Right atrium auricular region (tissue), 2 donors: ENCODE results near the gene MAP2K5. TPM values are rescaled to one million over a fixed set of nuclear protein-coding genes. Genes with fewer than 3 reads are reported as not detected.

Experiments
- DNase-seq: peaks from one replicate; pipeline ENCODE4 v3.0.0-alpha.2; 2019; ENCODE audit warnings: low spot score
- H3K27ac ChIP-seq, 2 donors: fragments of 200-600 bp; sonication (generic); 1 replicate in 1 of 2; 2 replicates in 1 of 2; pipeline ENCODE4 v1.5.1; 2016 to 2019
- H3K27me3 ChIP-seq, 2 donors: fragments of 200-600 bp; sonication (generic); one replicate each; pipeline versions ENCODE4 v1.5.1 to v1.6.0; 2017 to 2019
- H3K36me3 ChIP-seq: fragments of 200-600 bp; sonication (generic); one replicate; pipeline ENCODE4 v1.5.1; 2016
- H3K4me1 ChIP-seq, 2 donors: fragments of 200-600 bp; sonication (generic); one replicate each; pipeline versions ENCODE4 v1.5.1 to v1.6.0; 2017 to 2019
- H3K4me3 ChIP-seq, 2 donors: fragments of 200-600 bp; sonication (generic); 1 replicate in 1 of 2; 2 replicates in 1 of 2; pipeline ENCODE4 v1.5.1; 2017 to 2019; ENCODE audit warnings: mild to moderate bottlenecking in 1 of 2, moderate library complexity in 1 of 2
- H3K9me3 ChIP-seq, 2 donors: fragments of 200-600 bp; sonication (generic); one replicate each; pipeline ENCODE4 v1.5.1; 2019
- CTCF ChIP-seq, 2 donors: fragments of 200-600 bp; sonication (generic); IDR thresholded peaks; one replicate each; pipeline ENCODE4 v1.5.1; 2019; ENCODE audit warnings: antibody characterized with exemption in 2 of 2
- total RNA-seq, 2 donors: library from RNA; depleted of rRNA; stranded (reverse); fragments of >200 nt; gene quantifications; one replicate each; pipeline ENCODE4 v1.1.0, GENCODE V29; 2016

MAP2K5 gene
- total RNA-seq, 2 donors from 2014 or later = 5.8 to 6.7 TPM

- TF ChIP-seq CTCF (IDR thresholded peaks at IDR 0.05) = no peak
- Histone ChIP-seq H3K9me3 (no peaks in the 10 kb centered on the region), H3K36me3 (no peaks in the 10 kb centered on the region), H3K27me3 (no peaks in the 10 kb centered on the region), H3K27ac (no peak overlapping the region), H3K4me3 (no peak overlapping the region), H3K4me1 (no peaks in the 10 kb centered on the region)
- DNase-seq = no peak
Measured at GRCh38 chr15:67766968-67767367, 224.5 kb downstream of the MAP2K5 start.

- H3K36me3 ChIP-seq = no peaks in the 10 kb centered on the region
- no peak overlapping the region for H3K4me3 ChIP-seq
- no peaks in the 10 kb centered on the region for H3K27me3 ChIP-seq
- no peaks in the 10 kb centered on the region for H3K9me3 ChIP-seq
- no peak for DNase-seq
- no peak for TF ChIP-seq CTCF (IDR thresholded peaks at IDR 0.05)
- H3K4me1 ChIP-seq = no peaks in the 10 kb centered on the region
- no peak overlapping the region for H3K27ac ChIP-seq
Measured at GRCh38 chr15:67768313-67768977, 225.9 kb downstream of the MAP2K5 start.

- no peaks in the 10 kb centered on the region for H3K36me3 ChIP-seq
- no peak for DNase-seq
- no peaks in the 10 kb centered on the region for H3K27me3 ChIP-seq
- no peak overlapping the region for H3K4me3 ChIP-seq
- H3K27ac ChIP-seq = no peak overlapping the region
- TF ChIP-seq CTCF (IDR thresholded peaks at IDR 0.05) = no peak
- H3K9me3 ChIP-seq = no peaks in the 10 kb centered on the region
- no peaks in the 10 kb centered on the region for H3K4me1 ChIP-seq
Measured at GRCh38 chr15:67769497-67770357, 227.2 kb downstream of the MAP2K5 start.

- TF ChIP-seq CTCF (IDR thresholded peaks at IDR 0.05) = no peak
- no peak for DNase-seq
- H3K36me3 ChIP-seq = no peaks in the 10 kb centered on the region
Measured at GRCh38 chr15:67770358-67770628, 227.8 kb downstream of the MAP2K5 start.

GRCh38 chr15:67771189-67771800 lies 228.8 kb downstream of the MAP2K5 start:
- no peak for DNase-seq
- no peak overlapping the region for H3K27ac ChIP-seq
- no peak overlapping the region for H3K4me3 ChIP-seq
- no peaks in the 10 kb centered on the region for H3K36me3 ChIP-seq
- no peaks in the 10 kb centered on the region for H3K9me3 ChIP-seq
- H3K4me1 ChIP-seq = no peaks in the 10 kb centered on the region
- no peaks in the 10 kb centered on the region for H3K27me3 ChIP-seq
- TF ChIP-seq CTCF (IDR thresholded peaks at IDR 0.05) = no peak

More at GRCh38 chr15:67770358-67770628, 227.8 kb downstream of the MAP2K5 start:
- Histone ChIP-seq H3K4me1 (no peaks in the 10 kb centered on the region), H3K27me3 (no peaks in the 10 kb centered on the region), H3K27ac (no peak overlapping the region), H3K4me3 (no peak overlapping the region), H3K9me3 (no peaks in the 10 kb centered on the region)
